OCI-LY1 (cell line): ENCODE results near the gene RAPGEF5.

Experiments
- H2AFZ ChIP-seq: fragments of 200-600 bp; sonication (generic), shearing (Covaris generic); 2 replicates; pipeline ENCODE4 v1.6.0; 2014; ENCODE audit warnings: antibody characterized with exemption, mild to moderate bottlenecking, low read length
- H3F3A ChIP-seq: fragments of 200-600 bp; sonication (generic), shearing (Covaris generic); 2 replicates; pipeline ENCODE4 v1.6.0; 2014; ENCODE audit warnings: mild to moderate bottlenecking, antibody characterized with exemption, low read length, moderate library complexity; ENCODE audit not compliant: insufficient read depth
- H3K27ac ChIP-seq: fragments of 200-600 bp; sonication (generic); 2 replicates; pipeline ENCODE4 v1.5.1; 2014; ENCODE audit warnings: low read length, mixed run types, mild to moderate bottlenecking, low read depth; ENCODE audit not compliant: poor library complexity, severe bottlenecking
- H3K27me3 ChIP-seq: fragments of 200-600 bp; sonication (generic); 2 replicates; pipeline ENCODE4 v1.6.0; 2014; ENCODE audit warnings: antibody characterized with exemption, mild to moderate bottlenecking, low read length, moderate library complexity; ENCODE audit not compliant: insufficient read depth
- H3K36me3 ChIP-seq: fragments of 200-600 bp; sonication (generic); 2 replicates; pipeline ENCODE4 v1.6.1; 2014; ENCODE audit warnings: mild to moderate bottlenecking, antibody characterized with exemption, low read length, moderate library complexity, mixed read lengths; ENCODE audit not compliant: insufficient read depth
- H3K4me1 ChIP-seq: fragments of 200-600 bp; sonication (generic); 2 replicates; pipeline ENCODE4 v1.5.1; 2014; ENCODE audit warnings: mild to moderate bottlenecking, low read length, moderate library complexity; ENCODE audit not compliant: insufficient read depth, severe bottlenecking
- H3K4me2 ChIP-seq: fragments of 200-600 bp; sonication (generic), shearing (Covaris generic); 2 replicates; pipeline ENCODE4 v1.6.1; 2014; ENCODE audit warnings: low read length
- H3K4me3 ChIP-seq: fragments of 200-600 bp; sonication (generic); 2 replicates; pipeline ENCODE4 v1.5.1; 2014; ENCODE audit warnings: low read length, low read depth, mild to moderate bottlenecking, mixed read lengths; ENCODE audit not compliant: poor library complexity, severe bottlenecking
- H3K79me2 ChIP-seq: fragments of 200-600 bp; shearing (Covaris generic); 2 replicates; pipeline ENCODE4 v1.6.1; 2016; ENCODE audit warnings: mixed run types, low read length, mixed read lengths; ENCODE audit not compliant: insufficient read depth
- H3K9ac ChIP-seq: fragments of 200-600 bp; sonication (generic), shearing (Covaris generic); 2 replicates; pipeline ENCODE4 v1.6.1; 2014; ENCODE audit warnings: mild to moderate bottlenecking, low read length, mixed read lengths
- H3K9me2 ChIP-seq: fragments of 200-600 bp; sonication (generic), shearing (Covaris generic); 2 replicates; pipeline ENCODE4 v1.6.1; 2014; ENCODE audit warnings: low read depth, mild to moderate bottlenecking, low read length, mixed read lengths
- H3K9me3 ChIP-seq: fragments of 200-600 bp; shearing (Covaris generic); 2 replicates; pipeline ENCODE4 v1.6.1; 2014; ENCODE audit warnings: low read length, mixed read lengths
- H4K20me1 ChIP-seq: fragments of 200-600 bp; sonication (generic), shearing (Covaris generic); 2 replicates; pipeline ENCODE4 v1.6.0; 2016; ENCODE audit warnings: mild to moderate bottlenecking, low read length; ENCODE audit not compliant: insufficient read depth
- CTCF ChIP-seq: fragments of 200-600 bp; sonication (generic), shearing (Covaris generic); IDR thresholded peaks from 2 replicates; pipeline ENCODE4 v1.5.1; 2017; ENCODE audit warnings: mild to moderate bottlenecking, antibody characterized with exemption, low read length, moderate library complexity, mixed read lengths
- EZH2 ChIP-seq: fragments of 200-600 bp; sonication (generic), shearing (Covaris generic); IDR thresholded peaks from 2 replicates; pipeline ENCODE4 v1.8.0; 2017; ENCODE audit warnings: borderline replicate concordance, mixed run types, mild to moderate bottlenecking, antibody characterized with exemption, low read length, moderate library complexity, mixed read lengths

RAPGEF5 gene

GRCh38 chr7:22288202-22288601 lies 68.8 kb downstream of the RAPGEF5 start:
- Histone ChIP-seq H3K36me3 (peaks cover 72% of the 10 kb centered on the region), H3K9me2 (no peaks in the 10 kb centered on the region), H3K4me1 (no peaks in the 10 kb centered on the region), H3K4me2 (no peak overlapping the region), H3K27me3 (no peaks in the 10 kb centered on the region), H3K79me2 (no peaks in the 10 kb centered on the region), H3K4me3 (no peak overlapping the region), H3F3A (no peaks in the 10 kb centered on the region), H2AFZ (no peak overlapping the region), H3K9me3 (no peaks in the 10 kb centered on the region), H3K9ac (no peak overlapping the region), H4K20me1 (no peaks in the 10 kb centered on the region), H3K27ac (no peak overlapping the region)
- no peak for TF ChIP-seq EZH2
- TF ChIP-seq CTCF, result no peak

- Histone ChIP-seq H3K9me2 (no peaks in the 10 kb centered on the region), H2AFZ (no peak overlapping the region), H3K4me3 (no peak overlapping the region), H3K4me1 (no peaks in the 10 kb centered on the region), H3K9me3 (no peaks in the 10 kb centered on the region), H3K9ac (no peak overlapping the region), H3K4me2 (no peak overlapping the region), H3K27me3 (no peaks in the 10 kb centered on the region), H3K79me2 (no peaks in the 10 kb centered on the region), H3F3A (no peaks in the 10 kb centered on the region), H3K36me3 (peaks cover 69% of the 10 kb centered on the region), H3K27ac (no peak overlapping the region), H4K20me1 (no peaks in the 10 kb centered on the region)
- TF ChIP-seq EZH2, result no peak
- TF ChIP-seq CTCF, result no peak
These were observed 69.5 kb downstream of the RAPGEF5 start for GRCh38 chr7:22287412-22287811.

GRCh38 chr7:22286436-22286835 lies 70.5 kb downstream of the RAPGEF5 start:
- no peaks in the 10 kb centered on the region for H3K9me2 ChIP-seq
- no peaks in the 10 kb centered on the region for H3F3A ChIP-seq
- no peak overlapping the region for H3K4me2 ChIP-seq
- H3K9me3 ChIP-seq, result no peaks in the 10 kb centered on the region
- H2AFZ ChIP-seq, result no peak overlapping the region
- H3K4me1 ChIP-seq, result no peaks in the 10 kb centered on the region
- TF ChIP-seq EZH2, result no peak
- no peak for TF ChIP-seq CTCF
- H3K79me2 ChIP-seq, result no peaks in the 10 kb centered on the region
- no peaks in the 10 kb centered on the region for H4K20me1 ChIP-seq
- H3K4me3 ChIP-seq, result no peak overlapping the region
- no peak overlapping the region for H3K27ac ChIP-seq
- no peaks in the 10 kb centered on the region for H3K27me3 ChIP-seq
- no peak overlapping the region for H3K9ac ChIP-seq
- H3K36me3 ChIP-seq, result peaks cover 59% of the 10 kb centered on the region
